GM20431 (cell line): ENCODE measurements around the gene KLF15.
"Not testable (repeated sequence)": the region's sequence is repeated elsewhere in the genome, so short reads cannot be mapped to it uniquely, and the experiment has no call there.

Source experiments
- in situ Hi-C: fragments of 300-500 bp; cut with MseI, MboI; formaldehyde crosslinking; loops from one replicate; pipeline ENCODE4 v1.15.0; 2020; ENCODE audit warnings: low sequenced_read_pairs; ENCODE audit not compliant: unreplicated experiment

Gene KLF15

DNA sequence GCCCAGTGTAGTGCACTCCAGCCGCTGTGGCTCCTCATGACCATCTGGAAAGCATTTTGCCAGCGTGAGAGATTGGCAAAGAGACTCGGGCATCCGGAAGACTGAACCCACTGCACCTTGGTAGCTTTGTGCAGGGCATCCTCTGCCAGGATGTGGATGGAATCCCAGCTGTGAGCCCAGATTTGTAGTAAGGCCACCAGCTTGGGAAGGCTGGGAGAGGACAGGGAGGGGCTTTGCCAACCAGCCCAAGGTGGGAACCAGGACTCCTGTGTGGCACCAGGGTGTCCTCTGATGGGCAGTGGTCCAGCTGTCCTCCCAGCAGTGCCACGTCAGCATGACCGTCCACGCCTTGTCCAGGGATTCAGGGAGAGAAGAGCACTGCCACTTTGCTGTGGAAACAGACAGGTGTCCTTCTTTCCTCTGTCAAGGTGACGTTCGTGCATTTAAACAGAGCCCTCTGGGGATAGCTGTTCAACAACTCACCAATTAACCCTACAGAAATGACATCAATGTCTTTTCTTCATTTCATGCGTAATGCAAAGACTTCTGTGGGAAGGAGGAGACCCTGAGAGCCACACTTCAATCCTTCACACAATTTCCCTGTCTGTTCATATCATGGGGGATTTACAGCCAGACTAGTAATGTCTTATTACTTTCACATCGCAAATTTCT lies 19.1 kb downstream of the KLF15 start:
- in situ Hi-C loops = no loop called here

DNA sequence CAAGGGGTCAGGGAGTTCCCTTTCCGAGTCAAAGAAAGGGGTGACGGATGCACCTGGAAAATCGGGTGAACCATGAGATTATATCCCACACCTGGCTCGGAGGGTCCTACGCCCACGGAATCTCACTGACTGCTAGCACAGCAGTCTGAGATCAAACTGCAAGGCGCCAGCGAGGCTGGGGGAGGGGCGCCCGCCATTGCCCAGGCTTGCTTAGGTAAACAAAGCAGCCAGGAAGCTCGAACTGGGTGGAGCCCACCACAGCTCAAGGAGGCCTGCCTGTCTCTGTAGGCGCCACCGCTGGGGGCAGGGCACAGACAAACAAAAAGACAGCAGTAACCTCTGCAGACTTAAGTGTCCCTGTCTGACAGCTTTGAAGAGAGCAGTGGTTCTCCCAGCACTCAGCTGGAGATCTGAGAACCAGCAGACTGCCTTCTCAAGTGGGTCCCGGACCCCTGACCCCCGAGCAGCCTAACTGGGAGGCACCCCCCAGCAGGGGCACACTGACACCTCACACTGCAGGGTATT lies 25.3 kb downstream of the KLF15 start:
- in situ Hi-C loops = not testable (repeated sequence)

DNA sequence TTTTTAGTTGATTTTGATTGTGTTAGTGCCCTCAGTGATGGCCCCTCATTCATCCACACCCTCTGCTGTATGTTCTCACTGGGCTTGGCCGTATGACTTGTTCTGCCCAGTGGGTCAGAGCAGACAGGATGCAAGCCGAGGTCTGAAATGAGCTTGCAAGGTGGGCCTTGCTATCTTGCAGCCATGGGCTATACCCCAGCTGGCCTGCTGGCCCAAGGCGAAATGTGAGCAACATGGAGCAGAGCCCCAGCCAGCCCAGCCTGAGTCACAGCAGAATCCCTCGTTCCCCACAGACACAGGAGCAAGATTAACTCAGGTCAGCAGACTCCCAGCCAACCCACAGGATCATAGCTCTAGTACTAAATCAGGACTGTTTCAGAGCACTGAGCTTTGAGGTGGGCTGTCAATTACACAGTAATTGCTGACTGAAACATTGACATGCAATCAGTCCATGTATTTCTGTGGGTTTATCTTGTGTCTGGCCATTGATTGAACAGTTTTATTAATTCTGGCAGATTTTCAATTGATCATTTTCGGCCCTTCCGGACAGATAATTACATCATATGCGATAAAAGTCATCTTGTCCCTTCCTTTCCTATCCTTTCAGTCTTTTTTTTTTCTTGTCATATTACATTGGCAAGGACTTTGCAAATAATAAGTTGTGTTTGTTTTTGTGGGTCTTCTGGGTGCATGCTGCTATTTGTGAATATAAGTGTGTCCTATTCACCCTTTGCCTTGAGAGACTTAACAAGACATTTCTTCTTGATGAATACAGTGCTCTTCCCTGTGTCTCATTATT lies 27.1 kb downstream of the KLF15 start:
- in situ Hi-C loops = no loop called here

DNA sequence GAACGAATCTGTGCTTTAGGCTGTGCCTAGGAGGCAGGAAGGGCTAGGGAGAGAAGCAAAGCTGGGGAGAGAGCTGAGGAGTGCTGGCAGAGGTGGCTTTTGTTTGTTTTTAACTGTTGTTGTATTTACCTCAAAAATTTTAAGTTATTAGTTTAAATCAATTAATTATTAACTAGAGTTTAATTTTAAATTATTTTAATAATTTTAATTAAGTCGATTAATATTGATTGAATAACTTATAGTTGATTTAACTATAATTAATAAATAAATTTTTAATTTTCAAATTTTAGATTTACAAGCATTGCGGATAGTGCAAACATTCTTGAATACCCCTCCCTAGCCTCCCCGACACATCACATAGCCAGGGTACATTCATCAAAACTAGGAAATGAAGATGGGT lies 30.6 kb downstream of the KLF15 start:
- in situ Hi-C loops = no loop called here

DNA sequence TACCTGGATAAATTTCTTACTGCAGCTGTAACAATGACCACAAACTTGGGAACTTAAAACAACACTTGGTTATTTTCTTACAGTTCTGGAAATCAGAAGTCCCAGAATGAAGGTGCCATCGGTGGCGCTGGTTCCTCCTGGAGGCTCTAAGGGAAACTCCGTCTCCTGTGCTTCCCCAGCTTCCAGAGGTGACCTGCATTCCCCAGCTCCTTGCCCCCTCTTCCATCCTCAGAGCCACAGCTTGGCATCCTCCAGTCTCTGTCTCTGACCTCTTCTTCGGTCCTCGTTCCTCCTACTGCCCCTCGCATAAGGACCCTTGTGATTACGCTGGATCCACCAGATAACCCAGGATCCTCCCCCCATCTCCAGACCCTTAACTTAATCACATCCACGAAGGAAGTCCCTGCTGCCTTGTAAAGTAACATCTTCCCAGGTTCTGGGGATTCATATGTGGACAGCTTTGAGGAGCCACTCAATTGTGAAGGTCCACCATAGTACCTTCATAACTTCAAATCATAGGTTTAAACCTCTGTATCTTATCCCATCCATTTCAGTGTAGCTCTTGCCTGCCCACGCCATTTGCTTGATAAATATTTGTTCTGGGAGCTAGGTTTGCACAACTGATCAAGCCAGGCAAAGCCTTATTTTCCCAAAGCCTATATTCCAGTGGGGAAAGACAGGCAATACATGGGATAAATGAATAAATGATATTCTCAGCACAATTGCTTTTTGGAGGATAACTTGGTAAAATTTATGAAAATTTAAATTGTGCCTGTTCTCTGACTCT lies 34.8 kb downstream of the KLF15 start:
- in situ Hi-C loops = no loop called here

DNA sequence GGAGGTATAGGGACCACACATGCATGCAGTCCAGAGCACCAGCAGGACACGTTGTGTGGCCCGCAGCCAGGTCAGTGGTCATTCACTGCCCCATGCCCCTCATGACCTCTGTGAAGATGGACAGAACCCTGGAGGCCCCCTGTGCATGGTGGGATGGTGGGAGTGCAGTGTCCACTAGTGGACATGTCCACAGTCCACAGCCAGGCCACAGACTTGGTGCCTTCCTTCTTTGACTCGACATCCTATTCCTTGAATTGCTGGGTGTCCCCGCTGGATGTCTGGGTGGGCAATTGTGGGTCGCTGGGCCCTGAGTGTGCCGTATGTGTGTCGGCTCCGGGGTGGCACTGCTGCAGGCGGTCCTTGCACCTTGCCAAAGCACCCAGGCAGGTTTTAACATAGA lies 35.7 kb downstream of the KLF15 start:
- in situ Hi-C loops = no loop called here

DNA sequence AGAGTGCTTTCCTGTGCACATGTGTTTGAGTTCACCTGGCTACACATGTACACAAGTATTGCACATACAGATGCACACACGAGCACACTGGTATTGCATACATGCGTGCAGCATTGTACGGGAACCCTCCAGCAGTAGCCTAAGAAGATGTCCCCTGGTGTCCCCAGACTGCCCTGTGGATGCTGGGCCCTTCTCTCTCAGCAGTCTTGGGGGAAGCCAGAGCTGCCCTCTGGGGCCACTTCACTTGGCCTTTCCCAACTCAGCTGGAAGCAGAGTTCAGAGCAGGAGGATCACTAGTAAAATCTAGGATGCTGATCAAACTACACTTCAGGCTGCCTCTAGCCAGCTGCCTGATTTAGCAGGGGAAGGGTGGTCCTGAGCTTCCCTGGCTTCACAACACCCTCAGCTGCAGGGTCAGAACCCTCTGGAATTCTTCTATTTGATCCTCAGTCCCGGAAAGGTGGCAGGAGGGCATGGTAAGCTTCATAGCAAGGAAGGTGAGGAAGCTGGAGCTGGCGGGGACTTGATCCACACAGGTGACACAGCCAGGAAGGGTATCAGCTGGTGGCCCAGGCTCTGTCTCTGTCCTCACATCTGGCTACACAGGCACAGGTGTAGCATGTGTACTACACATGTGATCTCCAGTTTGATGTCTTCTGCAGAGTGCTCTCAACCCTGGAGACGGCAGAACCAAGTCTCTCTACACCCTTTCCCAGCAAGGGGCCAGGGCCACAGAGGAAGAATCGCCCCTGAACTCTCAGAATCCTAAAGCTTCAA lies 36.5 kb downstream of the KLF15 start:
- in situ Hi-C loops = no loop called here

DNA sequence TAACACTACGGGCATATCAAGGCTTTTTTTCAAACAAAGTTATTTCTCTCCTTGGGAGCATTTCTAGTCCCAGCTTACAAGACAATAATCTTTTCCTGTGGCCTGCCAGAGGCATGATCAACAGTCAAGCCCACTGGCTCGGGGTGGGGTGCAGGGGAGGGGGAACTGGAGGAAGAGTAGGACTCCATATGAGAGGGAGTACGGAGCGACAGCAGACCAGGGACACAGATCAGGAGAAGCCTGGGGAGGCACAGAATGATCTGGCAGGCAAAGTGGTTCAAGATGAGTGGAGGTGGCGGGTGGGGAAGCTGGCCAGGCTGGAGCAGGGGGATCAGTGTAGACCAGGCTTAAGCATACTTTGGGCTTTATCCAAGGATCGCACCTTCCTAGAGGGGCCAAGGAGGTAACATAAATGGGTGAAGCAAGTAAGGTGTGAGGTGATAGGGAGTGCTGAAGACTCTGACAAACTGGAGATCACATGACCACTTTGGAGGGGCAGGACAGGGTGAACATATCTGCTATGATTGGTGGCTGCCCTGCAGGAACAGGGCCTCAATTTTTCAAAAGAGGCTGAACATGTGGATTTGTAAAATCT lies 37.4 kb downstream of the KLF15 start:
- in situ Hi-C loops = no loop called here

DNA sequence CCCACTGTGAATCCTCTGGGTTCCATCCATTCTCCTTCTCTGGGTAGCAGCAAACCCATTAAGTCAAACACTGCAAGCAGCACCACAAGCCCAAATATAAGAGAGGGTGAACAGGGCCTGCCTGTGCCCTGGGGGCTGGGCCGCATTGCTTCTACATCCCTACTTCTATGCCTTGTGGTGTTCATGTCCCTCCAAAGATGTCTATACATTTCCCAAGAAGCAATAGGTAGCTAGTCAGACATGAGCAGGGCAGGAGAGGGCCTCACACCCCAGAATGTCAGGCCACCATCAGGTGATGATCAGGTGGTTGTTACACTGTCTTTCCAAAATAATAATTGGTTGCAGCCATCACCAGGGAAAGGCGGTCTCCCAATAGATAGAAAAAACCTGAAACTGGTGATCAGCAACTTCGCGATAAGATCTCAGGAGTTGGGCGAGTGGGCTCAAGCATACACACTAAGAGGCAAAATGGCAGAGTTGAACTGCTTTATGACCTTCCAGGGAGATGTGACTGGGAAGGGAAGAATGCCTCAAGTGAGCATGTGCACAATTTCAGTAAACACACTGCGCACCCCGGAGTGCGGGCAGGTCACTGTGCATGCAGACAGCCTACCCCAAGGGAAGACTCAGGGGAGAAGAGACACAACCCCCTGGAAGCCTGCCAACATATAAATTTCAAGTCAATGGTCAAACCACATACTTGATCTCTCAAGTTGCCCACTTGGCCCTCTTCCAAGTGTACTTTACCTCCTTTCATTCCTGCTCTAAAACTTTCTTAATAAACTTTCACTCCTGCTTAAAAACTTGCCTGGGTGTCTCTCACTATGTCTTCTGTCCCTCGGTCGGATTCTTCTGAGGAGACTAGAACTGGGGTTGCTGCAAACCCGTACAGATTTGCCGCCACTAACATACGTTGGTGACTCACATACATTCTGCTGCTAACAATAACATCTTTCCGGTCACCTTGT lies 39.9 kb downstream of the KLF15 start:
- in situ Hi-C loops = no loop called here

DNA sequence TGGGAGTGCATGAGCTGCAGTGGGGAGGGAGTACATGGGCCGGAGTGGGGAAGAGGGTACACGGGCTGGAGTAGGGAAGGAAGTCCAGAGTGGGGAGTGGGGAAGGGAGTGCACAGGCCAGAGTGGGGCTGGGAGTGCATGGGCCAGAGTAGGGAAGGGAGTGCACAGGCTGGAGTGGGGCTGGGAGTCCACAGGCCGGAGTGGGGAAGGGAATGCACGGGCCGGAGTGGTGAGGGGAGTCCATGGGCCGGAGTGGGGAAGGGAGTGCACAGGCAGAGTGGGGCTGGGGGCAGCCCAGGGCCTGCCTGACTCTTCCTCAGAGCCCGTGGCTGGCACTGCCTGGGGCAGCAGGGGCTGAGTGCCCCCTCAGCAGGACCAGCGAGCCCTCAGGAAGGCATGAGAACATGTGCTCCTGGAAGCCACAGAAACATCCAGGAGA lies 40.7 kb downstream of the KLF15 start:
- in situ Hi-C loops = no loop called here

DNA sequence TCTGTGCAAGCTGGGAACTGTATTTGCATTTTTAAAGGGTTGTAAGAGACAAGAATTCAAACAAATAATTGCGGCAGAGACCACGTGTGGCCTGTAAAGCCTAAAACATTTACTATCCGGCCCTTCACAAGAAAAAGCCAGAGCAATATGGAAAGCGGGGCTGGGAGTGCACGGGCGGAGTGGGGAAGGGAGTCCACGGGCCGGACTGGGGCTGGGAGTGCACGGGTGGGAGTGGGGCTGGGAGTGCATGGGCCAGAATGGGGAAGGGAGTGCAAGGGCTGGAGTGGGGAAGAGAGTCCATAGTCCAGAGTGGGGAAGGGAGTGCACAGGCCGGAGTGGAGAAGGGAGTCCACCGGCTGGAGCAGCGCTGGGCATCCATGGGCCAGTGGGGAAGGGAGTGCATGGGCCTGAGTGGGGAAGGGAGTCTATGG lies 41.2 kb downstream of the KLF15 start:
- in situ Hi-C loops = no loop called here

DNA sequence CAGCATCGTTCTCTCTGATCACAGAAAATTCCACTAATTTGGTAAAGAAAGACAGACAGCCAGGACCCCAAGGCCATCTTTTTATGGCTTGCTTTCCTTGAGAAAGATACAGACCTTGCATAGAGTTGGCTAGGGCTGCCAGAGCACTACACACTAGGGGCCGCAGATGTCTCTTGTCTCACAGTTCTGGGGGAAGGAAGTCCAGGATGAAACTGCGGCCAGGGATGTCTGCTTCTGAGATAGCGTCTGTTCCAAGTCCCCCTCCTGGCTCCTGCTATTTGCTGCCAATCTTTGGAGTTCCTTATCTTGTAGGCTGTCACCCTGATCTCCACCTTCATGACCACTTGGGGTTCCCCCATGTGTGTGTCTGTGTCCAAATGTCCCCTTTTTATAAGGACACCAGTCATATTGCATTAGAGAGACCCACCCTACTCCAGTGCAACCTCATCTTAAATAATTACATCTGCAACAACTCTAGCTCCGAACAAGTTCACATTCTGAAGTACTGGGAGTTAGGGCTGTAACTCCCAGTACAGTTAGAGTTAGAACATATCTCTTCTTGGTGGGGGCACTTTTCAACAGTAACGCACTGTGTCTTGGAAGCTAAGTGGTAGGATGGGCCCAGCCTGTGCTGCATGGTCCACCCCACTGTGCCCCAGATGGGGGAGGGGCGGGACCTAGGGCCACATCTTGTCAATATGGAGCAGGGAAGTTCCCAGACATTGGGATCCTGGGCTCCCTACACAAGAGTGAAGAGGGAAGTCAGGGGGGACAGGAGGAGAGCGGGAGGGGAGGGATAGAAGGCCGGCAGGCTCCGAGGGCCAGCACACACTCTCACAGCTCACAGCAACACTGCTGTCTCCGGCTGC lies 42.2 kb downstream of the KLF15 start:
- in situ Hi-C loops = no loop called here

DNA sequence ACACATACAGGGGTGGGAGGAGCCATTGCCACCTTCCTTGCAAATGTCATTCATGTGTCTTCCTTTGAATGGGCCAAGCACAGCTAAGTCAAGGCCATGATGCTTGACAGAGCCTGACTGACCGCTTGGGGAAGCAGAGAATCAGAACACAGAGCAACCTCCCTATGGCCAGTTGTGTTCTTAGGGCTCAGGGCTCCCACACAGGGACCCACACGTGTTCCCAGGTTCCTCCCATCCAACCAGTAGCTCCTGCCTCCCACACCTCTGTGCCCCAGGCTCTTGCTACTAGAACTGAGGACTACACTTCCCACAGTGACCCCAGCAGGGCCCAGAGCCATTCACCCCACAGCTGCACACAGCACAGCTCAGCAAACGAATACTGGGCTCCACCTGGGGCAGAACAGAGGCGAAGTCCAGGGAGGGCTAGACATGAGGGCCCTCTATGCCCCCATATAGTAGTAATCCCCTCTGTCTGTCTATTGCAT lies 42.9 kb downstream of the KLF15 start:
- in situ Hi-C loops = no loop called here

DNA sequence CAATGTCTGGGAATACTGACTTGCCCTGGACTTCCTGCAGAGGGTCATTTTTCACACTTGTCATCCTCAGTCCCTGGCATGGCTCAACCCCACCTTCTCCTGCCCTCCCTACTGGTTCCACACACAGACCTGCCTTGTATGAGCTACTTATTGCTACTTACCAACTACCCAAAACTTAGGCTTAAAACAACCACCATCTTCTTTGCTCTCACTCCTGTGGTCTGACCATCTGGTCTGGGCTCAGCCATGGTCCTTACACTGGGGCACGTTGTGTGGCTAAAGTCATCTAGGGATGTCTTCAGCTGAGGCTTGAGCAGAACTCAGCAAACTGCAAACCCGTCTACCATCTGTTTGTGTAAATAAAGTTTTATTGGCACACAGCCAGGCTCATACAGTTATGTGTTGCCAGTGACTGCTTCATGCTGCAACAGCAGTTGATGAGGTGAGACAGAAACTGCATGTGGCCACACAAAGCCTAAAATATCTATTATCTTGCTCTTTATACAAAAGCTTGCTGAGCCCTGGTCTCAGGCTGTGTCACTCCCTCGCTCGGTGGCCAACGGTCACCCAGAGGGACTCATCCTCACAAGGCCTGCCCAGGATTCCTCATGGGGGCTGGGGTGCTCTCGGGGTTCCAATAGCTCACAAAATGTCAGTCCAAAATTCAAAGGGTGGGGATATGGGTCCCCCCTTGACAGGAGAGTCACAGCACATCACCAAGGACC lies 43.5 kb downstream of the KLF15 start:
- in situ Hi-C loops = no loop called here

DNA sequence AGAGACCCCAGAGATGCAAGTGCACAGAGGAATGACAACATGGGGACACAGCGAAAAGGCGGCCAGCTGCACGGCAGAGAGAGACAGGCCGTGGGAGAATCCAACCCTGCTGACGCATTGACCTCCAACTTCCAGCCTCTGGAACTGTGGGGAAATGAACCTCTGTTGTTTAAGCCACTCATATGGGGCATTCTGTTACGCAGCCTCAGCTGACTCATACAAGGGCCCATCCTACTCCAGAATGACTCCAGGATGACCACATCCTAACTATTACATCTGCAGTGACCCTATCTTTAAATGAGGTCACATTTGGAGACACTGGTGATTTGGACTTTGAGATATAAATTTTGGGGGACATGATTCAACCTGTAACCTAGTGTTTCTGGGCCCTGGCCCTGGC lies 44.0 kb downstream of the KLF15 start:
- in situ Hi-C loops = no loop called here

DNA sequence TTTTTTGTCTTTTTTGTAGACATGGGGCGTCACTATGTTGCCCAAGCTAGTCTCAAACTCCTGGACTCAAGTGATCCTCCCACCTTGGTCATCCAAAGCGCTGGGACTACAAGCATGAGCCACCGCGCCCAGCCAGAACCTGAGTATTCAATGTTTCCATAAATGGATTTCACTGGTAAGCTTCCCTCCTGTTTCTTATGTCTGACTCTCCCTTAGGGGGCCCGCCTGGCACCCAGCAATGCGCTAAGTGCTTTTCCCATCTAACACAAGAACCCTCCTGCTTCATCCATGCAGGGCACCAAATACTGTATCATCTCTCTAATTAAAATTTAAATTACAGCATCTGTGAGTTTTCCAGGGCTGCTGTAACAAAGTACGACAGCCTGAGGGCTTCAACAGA lies 44.9 kb downstream of the KLF15 start:
- in situ Hi-C loops = no loop called here
